Muscle of leg (tissue), 11 donors: ENCODE data around the gene FAM151B. TPM values are rescaled to one million over a fixed set of nuclear protein-coding genes. Genes with fewer than 3 reads are reported as not detected.

ENCODE experiments used
- DNase-seq: peaks from one replicate; pipeline ENCODE4 v3.0.0; 2013
- H3K27ac ChIP-seq: one replicate; pipeline ENCODE4 v1.5.1; 2013; ENCODE audit warnings: mild to moderate bottlenecking, low read length, control low read depth
- H3K27me3 ChIP-seq: one replicate; pipeline ENCODE4 v1.6.1; 2013; ENCODE audit warnings: low read length; ENCODE audit not compliant: control insufficient read depth, insufficient read depth
- H3K36me3 ChIP-seq: one replicate; pipeline ENCODE4 v1.6.1; 2013; ENCODE audit warnings: low read length; ENCODE audit not compliant: control insufficient read depth, insufficient read depth
- H3K4me1 ChIP-seq: one replicate; pipeline ENCODE4 v1.6.1; 2013; ENCODE audit warnings: low read length; ENCODE audit not compliant: control insufficient read depth, insufficient read depth
- H3K4me3 ChIP-seq: one replicate; pipeline ENCODE4 v1.5.1; 2013; ENCODE audit warnings: low read length, control low read depth
- H3K9me3 ChIP-seq: replicated peaks from 2 replicates; pipeline ENCODE4 v1.6.1; 2013; ENCODE audit warnings: low read depth, low read length; ENCODE audit not compliant: control insufficient read depth
- WGBS: methylation state at CpG from one replicate; pipeline ENCODE4 v1.1.5; 2013; ENCODE audit warnings: missing lambda C conversion rate; ENCODE audit not compliant: insufficient coverage; 5-methylcytosine and 5-hydroxymethylcytosine counted together
- polyA plus RNA-seq, 8 donors: library from polyadenylated mRNA; unstranded; fragments of 120-200 nt; gene quantifications; one replicate each; pipeline versions ENCODE4 v1.2.1 to v1.2.3, GENCODE V29; 2013; ENCODE audit warnings: inconsistent platforms in 1 of 8, low replicate concordance in 1 of 8; ENCODE audit not compliant: insufficient read length in 8 of 8, insufficient read depth in 1 of 8
- total RNA-seq: library from RNA; stranded (reverse); fragments of 120-200 nt; gene quantifications from one replicate; pipeline ENCODE4 v1.2.4, GENCODE V29; 2013

The FAM151B gene
- total and polyA plus RNA-seq, 9 donors, result 1.9 to 5.7 (median 3.9) TPM

DNA sequence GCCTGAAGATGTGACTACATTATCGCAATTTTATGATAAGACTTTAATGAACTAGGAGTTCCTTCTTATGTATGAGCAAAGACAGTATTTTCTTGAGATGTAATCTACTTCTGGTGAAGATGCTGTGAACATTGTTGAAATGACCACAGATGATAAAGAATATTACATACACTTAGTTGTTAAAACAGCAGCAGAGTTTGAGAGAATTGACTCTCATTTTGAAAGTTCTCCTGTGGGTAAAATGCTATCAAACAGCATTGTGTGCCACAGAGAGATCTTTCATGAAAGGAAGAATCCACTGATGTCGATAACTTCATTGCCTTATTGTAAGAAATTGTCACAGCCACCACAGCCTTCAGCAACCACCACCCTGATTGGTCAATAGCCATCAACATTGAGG lies 8.0 kb downstream of the FAM151B start:
- Histone ChIP-seq H3K27me3 (no peaks in the 10 kb centered on the region), H3K4me3 (no peak overlapping the region), H3K9me3 (no peaks in the 10 kb centered on the region), H3K36me3 (no peaks in the 10 kb centered on the region), H3K4me1 (no peaks in the 10 kb centered on the region), H3K27ac (no peak overlapping the region)
- no CpG with 5 or more reads among the region's 2 CpGs for WGBS
- DNase-seq, result no peak

DNA sequence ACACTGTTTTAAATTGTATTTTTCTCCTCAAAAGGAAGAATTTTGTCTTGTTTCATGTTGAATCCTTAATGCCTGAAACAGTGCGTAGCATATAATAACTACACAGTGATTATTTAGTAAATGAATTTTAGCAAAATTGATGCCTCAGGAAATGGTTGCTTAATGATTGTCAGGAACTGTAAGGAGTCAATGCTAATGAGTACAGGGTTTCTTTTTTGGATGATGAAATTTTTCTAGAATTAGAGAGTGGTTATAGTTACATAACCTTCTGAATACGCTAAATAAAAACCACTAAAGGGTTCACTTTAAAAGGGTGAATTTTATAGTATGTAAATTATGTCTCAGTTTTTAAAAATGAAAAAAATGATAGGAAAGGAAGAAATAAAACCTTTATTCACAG lies 14.9 kb downstream of the FAM151B start:
- no peaks in the 10 kb centered on the region for H3K36me3 ChIP-seq
- no peaks in the 10 kb centered on the region for H3K27me3 ChIP-seq
- no peak overlapping the region for H3K27ac ChIP-seq
- H3K9me3 ChIP-seq, result no peaks in the 10 kb centered on the region
- WGBS, result no CpG with 5 or more reads among the region's 2 CpGs
- no peak for DNase-seq
- no peak overlapping the region for H3K4me3 ChIP-seq
- H3K4me1 ChIP-seq, result no peaks in the 10 kb centered on the region

DNA sequence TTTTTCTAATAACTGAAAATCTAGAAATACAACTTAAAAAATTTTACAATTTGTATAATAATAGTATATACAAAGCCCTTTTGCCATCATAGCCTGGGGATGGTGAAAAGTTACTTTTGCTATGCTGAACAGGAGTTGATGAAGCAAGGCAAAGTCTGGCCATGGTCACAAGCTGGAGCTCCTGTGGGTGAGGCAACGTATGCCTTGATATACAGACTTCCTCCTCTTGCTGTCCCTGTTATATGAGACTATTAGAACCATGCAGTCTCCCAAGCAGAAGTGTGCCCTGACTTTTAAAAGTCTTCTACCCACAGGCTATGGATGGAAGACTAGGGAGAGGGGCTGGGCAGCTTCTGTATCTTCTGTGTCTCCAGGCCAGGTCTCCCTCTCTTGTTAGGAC lies 15.7 kb downstream of the FAM151B start:
- Histone ChIP-seq H3K36me3 (no peaks in the 10 kb centered on the region), H3K4me1 (no peaks in the 10 kb centered on the region), H3K9me3 (no peaks in the 10 kb centered on the region), H3K27ac (no peak overlapping the region), H3K4me3 (no peak overlapping the region), H3K27me3 (no peaks in the 10 kb centered on the region)
- DNase-seq, result no peak
- WGBS, result no CpG with 5 or more reads among the region's 1 CpG

DNA sequence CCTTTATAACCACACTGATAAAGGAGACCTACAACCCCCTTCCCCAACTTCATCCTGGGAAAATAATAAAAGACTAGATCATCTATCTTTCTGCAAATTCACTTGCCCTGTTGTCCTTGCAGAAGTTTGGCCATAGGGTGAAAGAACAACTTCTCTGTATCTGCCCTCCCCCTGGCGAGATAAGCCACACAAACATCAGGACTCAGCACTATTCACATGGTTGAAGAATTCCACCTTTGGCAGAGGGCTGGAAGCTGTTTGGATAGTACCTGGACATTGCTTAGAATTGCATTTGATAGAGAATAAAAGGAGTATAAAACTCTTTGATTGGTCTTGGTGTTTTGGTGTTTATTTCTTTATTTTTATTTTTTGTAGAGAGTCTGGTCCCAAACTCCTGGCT lies 16.9 kb downstream of the FAM151B start:
- H3K36me3 ChIP-seq, result no peaks in the 10 kb centered on the region
- WGBS, result no CpG with 5 or more reads among the region's 1 CpG
- no peak overlapping the region for H3K27ac ChIP-seq
- H3K4me1 ChIP-seq, result no peaks in the 10 kb centered on the region
- H3K9me3 ChIP-seq, result no peaks in the 10 kb centered on the region
- no peak for DNase-seq
- no peaks in the 10 kb centered on the region for H3K27me3 ChIP-seq
- no peak overlapping the region for H3K4me3 ChIP-seq

DNA sequence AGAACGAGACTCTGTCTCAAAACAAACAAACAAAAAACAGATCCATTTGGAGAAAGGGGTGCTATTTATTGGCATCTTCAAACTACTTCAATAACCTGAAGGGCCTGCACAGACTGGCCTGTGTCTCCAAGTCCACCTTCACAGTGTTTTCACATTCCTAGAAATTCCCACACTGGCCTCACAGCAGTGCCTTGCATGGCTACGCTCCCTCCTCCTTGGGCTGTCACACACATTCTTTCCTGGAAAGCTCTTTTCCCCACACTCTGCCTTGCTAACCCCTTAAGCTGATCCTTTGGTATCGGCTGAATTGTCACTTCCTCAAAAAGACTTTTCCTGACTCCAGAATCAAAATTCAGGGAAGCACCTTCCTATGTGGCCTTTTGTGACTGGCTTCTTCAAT lies 19.8 kb downstream of the FAM151B start:
- WGBS, result 73% methylated on average over 1 of the region's 3 CpGs
- H3K4me3 ChIP-seq, result no peak overlapping the region
- H3K9me3 ChIP-seq, result no peaks in the 10 kb centered on the region
- H3K36me3 ChIP-seq, result no peaks in the 10 kb centered on the region
- no peaks in the 10 kb centered on the region for H3K4me1 ChIP-seq
- no peak overlapping the region for H3K27ac ChIP-seq
- no peaks in the 10 kb centered on the region for H3K27me3 ChIP-seq
- no peak for DNase-seq

DNA sequence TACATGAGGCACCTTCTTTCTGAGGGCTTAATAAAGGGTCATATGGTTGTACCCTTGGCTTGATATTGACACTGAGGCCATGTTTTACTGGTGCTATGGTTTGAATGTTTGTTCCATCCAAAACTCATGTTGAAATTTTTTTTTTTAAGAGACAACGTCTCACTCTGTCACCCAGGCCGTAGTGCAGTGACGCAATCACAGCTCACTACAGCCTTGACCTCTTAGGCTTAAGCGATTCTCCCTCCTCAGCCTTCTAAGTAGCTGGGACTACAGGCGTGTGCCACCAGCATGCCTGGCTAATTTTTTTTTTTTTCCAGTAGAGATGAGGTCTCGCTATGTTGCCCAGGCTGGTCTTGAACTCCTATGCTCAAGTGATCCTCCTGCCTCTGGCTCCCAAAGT lies 20.9 kb downstream of the FAM151B start:
- Histone ChIP-seq H3K4me1 (no peaks in the 10 kb centered on the region), H3K36me3 (no peaks in the 10 kb centered on the region), H3K27ac (no peak overlapping the region), H3K4me3 (no peak overlapping the region), H3K27me3 (no peaks in the 10 kb centered on the region), H3K9me3 (no peaks in the 10 kb centered on the region)
- 100% methylated on average over 4 of the region's 6 CpGs for WGBS
- DNase-seq, result no peak

DNA sequence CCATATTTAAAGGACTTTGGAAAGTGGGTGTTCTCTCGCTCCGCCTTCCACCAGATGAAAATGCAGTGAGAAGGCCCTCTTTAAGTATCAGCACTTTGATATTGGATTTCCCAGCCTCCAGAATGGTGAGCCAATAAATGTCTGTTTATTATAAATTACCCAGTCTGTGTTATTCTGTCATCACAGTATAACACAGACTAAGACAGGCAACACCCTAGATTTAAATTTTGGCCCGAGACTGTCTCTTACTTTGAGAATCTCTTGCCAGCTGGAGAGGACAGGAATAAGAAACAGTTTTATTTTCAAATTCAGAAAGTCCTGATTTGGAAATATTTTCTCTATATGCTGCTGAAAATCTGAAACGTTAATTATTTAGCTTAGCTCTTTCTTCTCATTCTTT lies 21.5 kb downstream of the FAM151B start:
- no peaks in the 10 kb centered on the region for H3K27me3 ChIP-seq
- peak; percentile 60 for DNase-seq
- H3K36me3 ChIP-seq, result no peaks in the 10 kb centered on the region
- H3K4me3 ChIP-seq, result no peak overlapping the region
- WGBS, result no CpG with 5 or more reads among the region's 4 CpGs
- no peak overlapping the region for H3K27ac ChIP-seq
- no peaks in the 10 kb centered on the region for H3K9me3 ChIP-seq
- no peaks in the 10 kb centered on the region for H3K4me1 ChIP-seq

DNA sequence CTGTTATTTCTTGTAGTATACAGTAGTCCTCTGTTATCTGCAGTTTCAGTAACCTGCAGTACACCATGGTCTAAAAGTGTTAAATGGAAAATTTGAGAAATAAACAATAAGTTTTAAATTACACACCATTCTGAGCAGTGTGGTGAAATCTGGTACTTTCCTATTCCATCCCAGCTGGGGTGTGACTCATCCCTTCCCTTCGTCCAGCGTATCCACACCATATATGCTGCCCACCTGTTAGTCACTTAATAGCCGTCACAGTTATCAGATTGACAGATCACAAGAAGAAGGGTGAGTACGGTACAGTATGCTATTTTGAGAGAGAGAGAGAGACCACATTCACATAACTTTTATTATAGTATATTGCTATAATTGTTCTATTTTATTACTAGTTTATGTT lies 28.9 kb downstream of the FAM151B start:
- H3K9me3 ChIP-seq, result no peaks in the 10 kb centered on the region
- H3K4me3 ChIP-seq, result no peak overlapping the region
- WGBS, result no CpG with 5 or more reads among the region's 4 CpGs
- DNase-seq, result peak; percentile 62
- H3K4me1 ChIP-seq, result no peaks in the 10 kb centered on the region
- peak overlapping the region; percentile 7 for H3K27ac ChIP-seq
- H3K36me3 ChIP-seq, result no peaks in the 10 kb centered on the region
- no peaks in the 10 kb centered on the region for H3K27me3 ChIP-seq

DNA sequence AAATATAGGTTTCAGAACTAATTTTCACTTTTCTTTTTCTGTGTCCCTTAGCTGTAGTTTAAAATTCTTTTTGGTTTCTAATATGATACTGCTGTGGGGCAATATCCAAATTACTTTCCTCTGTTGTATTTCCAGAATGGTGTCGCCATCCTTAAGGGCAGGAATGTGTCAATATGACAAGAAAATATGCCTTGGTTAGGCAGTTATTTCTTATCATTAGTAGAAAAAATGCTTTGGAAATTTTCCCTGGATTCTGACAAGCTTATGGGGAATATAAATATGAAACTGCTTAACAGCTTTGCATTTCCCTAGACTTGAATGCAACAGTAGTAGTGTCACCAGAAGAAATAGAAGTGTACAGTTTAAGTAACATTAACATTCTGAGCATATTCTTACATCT lies 52.8 kb downstream of the FAM151B start:
- DNase-seq, result no peak
- no peak overlapping the region for H3K4me3 ChIP-seq
- H3K9me3 ChIP-seq, result no peaks in the 10 kb centered on the region
- no peaks in the 10 kb centered on the region for H3K27me3 ChIP-seq
- no peaks in the 10 kb centered on the region for H3K36me3 ChIP-seq
- no CpG with 5 or more reads among the region's 1 CpG for WGBS
- H3K27ac ChIP-seq, result no peak overlapping the region
- no peaks in the 10 kb centered on the region for H3K4me1 ChIP-seq

DNA sequence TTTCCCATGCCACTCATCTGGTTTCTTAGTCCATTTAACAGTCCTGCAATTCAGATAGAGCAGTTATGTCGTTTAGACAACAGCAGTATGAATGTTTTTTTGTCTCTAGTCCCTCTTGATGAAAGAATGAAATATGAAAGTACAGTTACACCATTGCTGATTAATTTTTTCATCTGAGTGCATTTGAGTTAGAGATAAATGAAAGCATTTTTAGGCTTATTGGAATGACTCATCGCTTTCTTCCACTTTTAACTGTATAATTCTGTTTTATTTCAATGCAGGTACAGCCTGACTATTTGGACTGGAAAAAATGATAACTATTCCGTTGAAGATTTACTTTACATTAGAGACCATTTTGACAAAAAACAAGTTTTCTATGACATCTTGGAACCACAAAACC lies 53.5 kb downstream of the FAM151B start:
- Histone ChIP-seq H3K36me3 (no peaks in the 10 kb centered on the region), H3K9me3 (no peaks in the 10 kb centered on the region), H3K4me1 (no peaks in the 10 kb centered on the region), H3K27me3 (no peaks in the 10 kb centered on the region), H3K27ac (no peak overlapping the region), H3K4me3 (no peak overlapping the region)
- DNase-seq, result no peak
- no CpG with 5 or more reads among the region's 3 CpGs for WGBS

DNA sequence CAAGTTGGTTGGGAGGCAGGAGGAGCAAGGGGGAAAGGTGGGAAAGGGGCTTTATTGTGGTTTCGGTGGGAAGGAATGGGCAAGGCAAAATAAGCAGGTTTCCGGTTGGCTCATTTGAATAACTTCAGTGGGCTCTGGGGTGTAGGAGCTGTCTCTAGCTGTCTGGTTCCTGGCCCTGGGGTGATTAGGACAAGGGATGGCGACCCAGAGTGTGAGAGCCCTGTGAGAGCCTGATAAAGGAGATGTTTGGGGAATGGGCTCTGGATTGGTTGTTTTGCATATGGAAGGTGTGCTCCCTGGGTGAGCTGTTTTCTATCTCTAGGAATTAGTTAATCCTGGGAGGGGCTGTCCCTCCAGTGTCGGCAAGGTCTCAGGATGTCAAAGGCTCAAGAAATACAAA lies 66.7 kb downstream of the FAM151B start:
- WGBS, result 59% methylated on average over 3 of the region's 4 CpGs
- H3K27ac ChIP-seq, result no peak overlapping the region
- H3K9me3 ChIP-seq, result no peaks in the 10 kb centered on the region
- no peak overlapping the region for H3K4me3 ChIP-seq
- no peak for DNase-seq
- no peaks in the 10 kb centered on the region for H3K4me1 ChIP-seq
- H3K27me3 ChIP-seq, result peaks cover 13% of the 10 kb centered on the region
- H3K36me3 ChIP-seq, result no peaks in the 10 kb centered on the region
